ENCODE results near the gene APOO.

DNA sequence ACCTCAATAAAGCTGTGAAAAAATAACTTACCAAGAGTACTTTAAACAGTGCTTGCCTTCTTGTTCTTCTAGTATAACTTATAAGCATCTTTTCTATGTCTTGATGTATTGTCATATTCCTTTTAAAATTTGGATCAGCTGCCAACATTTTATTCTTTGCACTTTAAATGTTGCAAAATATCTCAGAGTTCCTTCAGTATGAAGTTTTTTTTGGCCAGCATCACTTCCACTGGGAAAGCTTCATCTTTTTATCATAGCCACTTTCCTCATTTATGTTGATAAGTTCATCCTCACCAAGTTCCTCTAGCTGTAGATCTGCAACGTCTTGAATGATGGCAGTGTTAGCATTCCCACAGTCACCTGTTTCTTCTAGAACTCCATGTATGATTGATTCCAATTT is 24.3 kb upstream of the APOO start:
- TF ChIP-seq POLR2A (IDR thresholded peaks at IDR 0.05), result no peak
- TF ChIP-seq, protein P1, sequence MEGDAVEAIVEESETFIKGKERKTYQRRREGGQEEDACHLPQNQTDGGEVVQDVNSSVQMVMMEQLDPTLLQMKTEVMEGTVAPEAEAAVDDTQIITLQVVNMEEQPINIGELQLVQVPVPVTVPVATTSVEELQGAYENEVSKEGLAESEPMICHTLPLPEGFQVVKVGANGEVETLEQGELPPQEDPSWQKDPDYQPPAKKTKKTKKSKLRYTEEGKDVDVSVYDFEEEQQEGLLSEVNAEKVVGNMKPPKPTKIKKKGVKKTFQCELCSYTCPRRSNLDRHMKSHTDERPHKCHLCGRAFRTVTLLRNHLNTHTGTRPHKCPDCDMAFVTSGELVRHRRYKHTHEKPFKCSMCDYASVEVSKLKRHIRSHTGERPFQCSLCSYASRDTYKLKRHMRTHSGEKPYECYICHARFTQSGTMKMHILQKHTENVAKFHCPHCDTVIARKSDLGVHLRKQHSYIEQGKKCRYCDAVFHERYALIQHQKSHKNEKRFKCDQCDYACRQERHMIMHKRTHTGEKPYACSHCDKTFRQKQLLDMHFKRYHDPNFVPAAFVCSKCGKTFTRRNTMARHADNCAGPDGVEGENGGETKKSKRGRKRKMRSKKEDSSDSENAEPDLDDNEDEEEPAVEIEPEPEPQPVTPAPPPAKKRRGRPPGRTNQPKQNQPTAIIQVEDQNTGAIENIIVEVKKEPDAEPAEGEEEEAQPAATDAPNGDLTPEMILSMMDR (IDR thresholded peaks at IDR 0.05), result no peak
